ENCODE measurements around the gene CAPN11. TPM values are rescaled to one million over a fixed set of nuclear protein-coding genes. Genes with fewer than 3 reads are reported as not detected.

Gene CAPN11
- total and polyA plus RNA-seq, 9 of the 15 experiments (the other 6 are each of a cell fraction or from before 2014, with no cell fraction given): 0.03 to 0.61 (median 0.17) TPM; not detected in 1

GRCh38 chr6:44151348-44152108 is 7.1 kb upstream of the CAPN11 start (continued):
- peak; percentile 99 for TF ChIP-seq CTCFL (IDR thresholded peaks at IDR 0.05; ENCODE audit: borderline replicate concordance, insufficient read depth, low read depth, low read length, poor library complexity, severe bottlenecking)
- TF ChIP-seq CEBPZ (IDR thresholded peaks at IDR 0.05; ENCODE audit: borderline replicate concordance, low read depth, low read length): 0 out of 2 replicates have a peak, but pooled peaks have one; percentile 37
- no peak for TF ChIP-seq BRF1 (IDR thresholded peaks at IDR 0.05; ENCODE audit: borderline replicate concordance, extremely low read depth, insufficient read length)
- TF ChIP-seq HNRNPL (IDR thresholded peaks at IDR 0.05; ENCODE audit: low read depth, low read length): peak; percentile 88
- peak; percentile 81 for TF ChIP-seq SP1 (CRISPR knock-in tag; IDR thresholded peaks at IDR 0.05)
- TF ChIP-seq SUPT5H (IDR thresholded peaks at IDR 0.05): no peak
- TF ChIP-seq HINFP (tag; conservative IDR thresholded peaks at IDR 0.05; ENCODE audit: low read depth): no peak
- peak; percentile 100 for TF ChIP-seq CTCF (IDR thresholded peaks at IDR 0.05 in 2 of 3, conservative IDR thresholded peaks at IDR 0.05 in 1 of 3; ENCODE audit: insufficient read depth in 2 of 3, low read depth in 1 of 3, low read length in 3 of 3)
- 0 out of 2 replicates have a peak, but pooled peaks have one; percentile 63 for TF ChIP-seq FOXP1 (CRISPR knock-in tag; IDR thresholded peaks at IDR 0.05)
- peak; percentile 23 for TF ChIP-seq TBP (optimal IDR thresholded peaks at IDR 0.05; ENCODE audit: low read depth, low read length)
- 0 out of 2 replicates have a peak, but pooled peaks have one; percentile 21 for TF ChIP-seq ZNF274 (IDR thresholded peaks at IDR 0.05; ENCODE audit: borderline replicate concordance, low read depth, low read length)
- no peak for TF ChIP-seq EZH2 (IDR thresholded peaks at IDR 0.05; ENCODE audit: borderline replicate concordance, low read depth, low read length)
- peak; percentile 89 for TF ChIP-seq TFAP4 (CRISPR knock-in tag; IDR thresholded peaks at IDR 0.05; ENCODE audit: borderline replicate concordance)
- TF ChIP-seq ZFX (CRISPR knock-in tag; IDR thresholded peaks at IDR 0.05): peak; percentile 82
- TF ChIP-seq GABPB1 (CRISPR knock-in tag; IDR thresholded peaks at IDR 0.05): peak; percentile 84
- peak; percentile 59 for TF ChIP-seq RBFOX2 (IDR thresholded peaks at IDR 0.05; ENCODE audit: low read depth, low read length)

All from K562 (cell line).